Endothelial cell of umbilical vein (primary cell): ENCODE measurements around the gene TRAPPC12. TPM values are rescaled to one million over a fixed set of nuclear protein-coding genes. Genes with fewer than 3 reads are reported as not detected.

Experiments used
- BruUV-seq: library from RNA; stranded (reverse); fragments of 400-500 nt; replicated peaks from 2 replicates; lab custom pipeline; 2021; lab: Mats Ljungman, UMichigan
- CTCF ChIA-PET: fragments of 300-600, 350-600 bp; sonication (Branson Sonifier 250); formaldehyde crosslinking; loops from one replicate; lab custom pipeline; 2021; ENCODE audit warnings: antibody characterized with exemption, inconsistent platforms; lab: Charles Lee
- POLR2A ChIA-PET: fragments of 300-600, 350-600 bp; sonication (Branson Sonifier 250); formaldehyde crosslinking; loops from one replicate; lab custom pipeline; 2021; ENCODE audit warnings: antibody characterized with exemption, inconsistent platforms; lab: Charles Lee
- DNase-seq: peaks from one replicate; pipeline ENCODE4 v3.0.0-alpha.2; 2011; ENCODE audit warnings: low read depth, low spot score
- FAIRE-seq: peaks from 2 replicates; lab custom pipeline; 2011; peaks lifted over from hg19 to GRCh38; lab: Jason Lieb, UNC
- H2AFZ ChIP-seq: 2 replicates; pipeline ENCODE4 v1.6.0; 2012; ENCODE audit warnings: low read depth, low read length, control low read depth, inconsistent platforms
- H3K27ac ChIP-seq: 2 replicates; pipeline ENCODE4 v1.5.1; 2011; ENCODE audit warnings: low read depth, mild to moderate bottlenecking, control low read depth, low read length, moderate library complexity; ENCODE audit not compliant: insufficient read depth
- H3K27me3 ChIP-seq, 2 experiments: 2 replicates each; pipeline versions ENCODE4 v1.6.0 to v1.6.1; 2011; ENCODE audit warnings: low read length in 2 of 2, mixed read lengths in 1 of 2; ENCODE audit not compliant: control insufficient read depth in 2 of 2, insufficient read depth in 2 of 2
- H3K36me3 ChIP-seq, 2 experiments: 2 replicates in 1 of 2; 3 replicates in 1 of 2; pipeline ENCODE4 v1.5.1; 2011; ENCODE audit warnings: low read length in 2 of 2, mild to moderate bottlenecking in 1 of 2, moderate library complexity in 1 of 2; ENCODE audit not compliant: control insufficient read depth in 2 of 2, insufficient read depth in 2 of 2; ENCODE audit errors: extremely low read depth in 1 of 2
- H3K4me1 ChIP-seq: 3 replicates; pipeline ENCODE4 v1.5.1; 2011; ENCODE audit warnings: mild to moderate bottlenecking, low read length; ENCODE audit not compliant: control insufficient read depth, insufficient read depth; ENCODE audit errors: extremely low read depth
- H3K4me2 ChIP-seq: 2 replicates; pipeline ENCODE4 v1.6.1; 2011; ENCODE audit warnings: low read length, control low read depth, mixed read lengths; ENCODE audit not compliant: insufficient read depth
- H3K4me3 ChIP-seq, 3 experiments: fragments of 200-600 bp in 1 of 3; sonication (generic), shearing (Covaris generic) in 1 of 3; replicated peaks in 1 of 3; 2 replicates each; pipeline ENCODE4 v1.5.1; 2011 to 2016; ENCODE audit warnings: control low read depth in 3 of 3, low read length in 3 of 3, mild to moderate bottlenecking in 2 of 3, inconsistent platforms in 1 of 3, low read depth in 1 of 3, moderate library complexity in 1 of 3; ENCODE audit not compliant: insufficient read depth in 1 of 3
- H3K79me2 ChIP-seq: 2 replicates; pipeline ENCODE4 v1.6.0; 2012; ENCODE audit warnings: low read length, inconsistent platforms; ENCODE audit not compliant: control insufficient read depth, insufficient read depth
- H3K9ac ChIP-seq: replicated peaks from 2 replicates; pipeline ENCODE3; 2011; ENCODE audit warnings: low read length, control low read depth; ENCODE audit not compliant: insufficient read depth; ENCODE audit errors: extremely low read depth
- H3K9me1 ChIP-seq: replicated peaks from 3 replicates; pipeline ENCODE4 v1.6.0; 2011; ENCODE audit warnings: mild to moderate bottlenecking, low read length; ENCODE audit not compliant: control insufficient read depth, insufficient read depth; ENCODE audit errors: extremely low read depth
- H3K9me3 ChIP-seq: replicated peaks from 2 replicates; pipeline ENCODE4 v1.5.1; 2012; ENCODE audit warnings: low read length, inconsistent platforms; ENCODE audit not compliant: control insufficient read depth, insufficient read depth
- H4K20me1 ChIP-seq: replicated peaks from 2 replicates; pipeline ENCODE3; 2011; ENCODE audit warnings: mild to moderate bottlenecking, low read length; ENCODE audit not compliant: control insufficient read depth, insufficient read depth; ENCODE audit errors: extremely low read depth
- CTCF ChIP-seq, 2 donors: IDR thresholded peaks; 1 replicate in 1 of 2; 2 replicates in 1 of 2; pipeline ENCODE4 v1.5.1; 2011; ENCODE audit warnings: low read length in 2 of 2, mild to moderate bottlenecking in 2 of 2, moderate library complexity in 2 of 2, control low read depth in 1 of 2, inconsistent platforms in 1 of 2, low read depth in 1 of 2; ENCODE audit not compliant: insufficient read depth in 1 of 2; ENCODE audit errors: extremely low read depth in 1 of 2
- FOS ChIP-seq: IDR thresholded peaks from 2 replicates; pipeline ENCODE4 v1.6.1; 2011; ENCODE audit warnings: mild to moderate bottlenecking, low read length, moderate library complexity, borderline replicate concordance; ENCODE audit not compliant: insufficient read depth
- GATA2 ChIP-seq: IDR thresholded peaks from 2 replicates; pipeline ENCODE4 v1.7.0; 2011; ENCODE audit warnings: low read depth, mild to moderate bottlenecking, moderate library complexity, mixed read lengths, low read length; ENCODE audit not compliant: insufficient read length, insufficient read depth
- MAX ChIP-seq: IDR thresholded peaks from 2 replicates; pipeline ENCODE4 v1.6.1; 2011; ENCODE audit not compliant: insufficient read depth, insufficient read length
- MYC ChIP-seq: IDR thresholded peaks from one replicate; pipeline ENCODE4 v1.6.1; 2011; ENCODE audit warnings: mild to moderate bottlenecking, low read depth, low read length
- POLR2A ChIP-seq: IDR thresholded peaks from 2 replicates; pipeline ENCODE4 v1.6.1; 2012; ENCODE audit warnings: low read depth, mild to moderate bottlenecking, control low read depth, low read length
- POLR2AphosphoS5 ChIP-seq: IDR thresholded peaks from 2 replicates; pipeline ENCODE4 v1.6.1; 2012; ENCODE audit warnings: low read depth, mild to moderate bottlenecking, control low read depth, low read length, moderate library complexity; ENCODE audit not compliant: insufficient read depth
- dilution Hi-C: fragments of 300-500 bp; cut with MboI; formaldehyde crosslinking; loops from one replicate; pipeline ENCODE4 v1.15.0; 2019; ENCODE audit warnings: low sequenced_read_pairs; ENCODE audit not compliant: extremely low pct_ligation_motif_present
- intact Hi-C: fragments of 100-400 bp; cut with micrococcal nuclease; formaldehyde crosslinking; loops from one replicate; pipeline ENCODE4 v1.10.0; 2022
- polyA plus RNA-seq, 4 experiments: library from polyadenylated mRNA; depleted of rRNA in 3 of 4; stranded (reverse) in 3 of 4; unstranded in 1 of 4; fragments of >200 nt; gene quantifications; 2 replicates each; pipeline versions ENCODE4 v1.2.1 to v1.2.3, GENCODE V29; 2011 to 2012; ENCODE audit warnings: missing spikeins in 1 of 4
- total RNA-seq: library from RNA; stranded (reverse); gene quantifications from 2 replicates; pipeline ENCODE4 v1.2.3, GENCODE V29; 2021

The TRAPPC12 gene
- total and polyA plus RNA-seq, 2 donors (not counting 3 experiments of a cell fraction or from before 2014, with no cell fraction given): 47.5 to 81.5 TPM

- no TSS peak for BruUV-seq
- dilution Hi-C loops: no loop called here
- H2AFZ ChIP-seq: no peak overlapping the region
- H3K4me3 ChIP-seq: no peak overlapping the region
- H3K4me1 ChIP-seq: no peaks in the 10 kb centered on the region
- TF ChIP-seq POLR2A: no peak
- no peak for TF ChIP-seq MYC
- no peak for TF ChIP-seq POLR2AphosphoS5
- TF ChIP-seq GATA2: no peak
- TF ChIP-seq CTCF (IDR thresholded peaks at IDR 0.05; ENCODE audit: extremely low read depth in 1 of 2, insufficient read depth in 1 of 2, low read depth in 1 of 2, low read length in 2 of 2): no peak
- TF ChIP-seq FOS: no peak
- TF ChIP-seq MAX: no peak
- peaks cover 0 to 14% of the 10 kb centered on the region in 2 experiments for H3K36me3 ChIP-seq
- H3K9ac ChIP-seq: no peak overlapping the region
- no peaks in the 10 kb centered on the region for H3K9me1 ChIP-seq
- no peak for DNase-seq
- intact Hi-C loops: no loop called here
- H3K79me2 ChIP-seq: no peaks in the 10 kb centered on the region
- no peaks in the 10 kb centered on the region for H3K27me3 ChIP-seq
- H4K20me1 ChIP-seq: no peaks in the 10 kb centered on the region
- FAIRE-seq: no peak
- H3K27ac ChIP-seq: no peak overlapping the region
- no peaks in the 10 kb centered on the region for H3K9me3 ChIP-seq
- ChIA-PET CTCF (interaction anchor here (0.9 to 1.9 kb wide), 3 partner anchors 13 to 58 kb away, joined by 3 to 4 read pairs (median 4); no protein-coding TSS in a partner anchor), POLR2A (no interaction called here)
- no peak overlapping the region for H3K4me2 ChIP-seq
Observed at GRCh38 chr2:3481011-3481400, 101.5 kb downstream of the TRAPPC12 start.
